Motor neuron (in vitro differentiated cells): ENCODE results near the gene BTBD2. TPM values are rescaled to one million over a fixed set of nuclear protein-coding genes. Genes with fewer than 3 reads are reported as not detected.

Experiments used
- ATAC-seq, 8 experiments: fragments of 200-7000 bp; cut with Tn5 transposase; replicated peaks in 6 of 8; 2 replicates each; pipeline ENCODE4 v1.8.0; 2021; ENCODE audit warnings: mild to moderate bottlenecking in 8 of 8, moderate library complexity in 8 of 8
- H3K27ac ChIP-seq, 2 donors: fragments of 250-450 bp; sonication (Bioruptor Pico); 2 replicates each; pipeline ENCODE4 v1.9.0; 2021; ENCODE audit warnings: antibody characterized with exemption in 2 of 2, mild to moderate bottlenecking in 2 of 2, moderate library complexity in 1 of 2
- H3K4me1 ChIP-seq, 2 donors: fragments of 250-450 bp; sonication (Bioruptor Pico); replicated peaks in 1 of 2; 2 replicates each; pipeline ENCODE4 v1.6.1; 2021; ENCODE audit warnings: antibody characterized with exemption in 2 of 2, mild to moderate bottlenecking in 2 of 2, moderate library complexity in 1 of 2
- H3K4me3 ChIP-seq, 5 donors: fragments of 250-450 bp; sonication (Bioruptor Pico); 2 replicates each; pipeline ENCODE4 v1.9.0; 2021; ENCODE audit warnings: antibody characterized with exemption in 5 of 5, mild to moderate bottlenecking in 5 of 5, moderate library complexity in 4 of 5
- WGBS, 10 experiments: fragments of 450-650 bp; shearing (Covaris generic); methylation state at CpG; one replicate each; pipeline ENCODE4 v1.0.0; 2022; 5-methylcytosine and 5-hydroxymethylcytosine counted together
- in situ Hi-C, 9 experiments: fragments of 400-800 bp; cut with MboI; loops; one replicate each; pipeline ENCODE4 v1.15.0; 2021; ENCODE audit warnings: low sequenced_read_pairs in 9 of 9, low pct_unique_long_range_greater_than_20kb in 2 of 9; ENCODE audit not compliant: unreplicated experiment in 9 of 9
- total RNA-seq, 8 experiments: library from RNA; unstranded; fragments of 300-600 nt; gene quantifications; 2 replicates each; pipeline versions ENCODE4 v1.2.3 to v1.2.4, GENCODE V29; 2022

The BTBD2 gene
- total RNA-seq, 8 experiments from 2014 or later = 20.3 to 92.3 (median 57.2) TPM

DNA sequence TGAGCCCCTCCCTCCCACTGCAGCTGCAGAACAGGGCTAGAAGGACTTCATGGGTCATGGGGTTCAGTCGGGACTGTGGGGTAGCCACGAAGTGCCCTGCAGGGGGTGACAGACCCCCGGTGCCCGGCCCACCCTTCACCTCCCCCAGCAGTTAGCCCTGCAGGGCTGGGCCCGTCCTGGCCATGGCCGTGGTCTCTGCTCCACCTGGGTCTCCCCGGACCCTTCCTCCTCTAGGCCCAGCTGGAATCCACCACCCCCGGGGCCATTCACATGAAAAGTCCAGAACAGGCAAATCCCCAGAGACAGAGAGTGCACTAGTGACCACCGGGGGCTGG lies 18.3 kb upstream of the BTBD2 start:
- Histone ChIP-seq H3K27ac (no peak overlapping the region), H3K4me3 (no peak overlapping the region), H3K4me1 (peaks cover 5 to 10% of the 10 kb centered on the region in 2 donors)
- 80% methylated on average over 1 of the region's 9 CpGs; no CpG with 5 or more reads in 9 of the 10 experiments for WGBS, 10 experiments
- no peak for ATAC-seq
- in situ Hi-C loops = no loop called here

DNA sequence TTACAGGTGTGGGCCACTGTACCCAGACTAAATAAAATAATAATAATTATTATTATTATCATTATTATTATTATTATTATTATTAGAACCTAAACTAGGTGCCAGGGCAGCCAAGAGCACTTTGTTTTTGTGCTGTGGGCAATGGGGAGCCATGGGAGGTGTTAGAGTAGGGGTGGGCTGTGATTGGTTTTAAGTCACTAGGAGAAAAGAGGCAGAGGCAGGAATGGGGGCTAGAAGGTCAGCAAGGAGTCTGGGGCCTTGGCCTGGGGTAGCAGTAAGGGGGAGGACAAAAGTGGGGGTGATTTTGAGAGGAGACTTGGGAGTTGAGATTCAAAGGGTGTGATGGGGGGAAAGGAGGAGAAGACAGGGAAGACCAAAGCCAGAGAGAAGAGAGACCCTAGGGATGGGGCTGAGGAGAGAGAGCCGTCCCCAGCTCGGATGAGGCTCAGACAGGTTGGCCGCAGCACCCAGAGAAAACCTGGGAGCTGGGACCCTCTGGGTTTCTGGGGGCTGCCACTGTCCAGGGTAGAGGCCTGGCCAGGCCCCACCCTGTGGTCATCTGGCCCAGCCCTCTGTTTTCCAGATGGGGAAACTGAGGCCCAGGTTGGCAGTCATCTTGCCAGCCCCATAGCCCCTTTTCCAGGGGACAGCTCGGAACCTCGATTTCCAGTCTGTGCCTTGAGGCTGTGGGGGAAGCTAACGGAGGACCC lies 17.8 kb upstream of the BTBD2 start:
- no peak for ATAC-seq
- 96 to 100% methylated on average over 2 to 5 of the region's 6 CpGs; no CpG with 5 or more reads in 8 of the 10 experiments for WGBS, 10 experiments
- H3K4me1 ChIP-seq = peaks cover 5 to 10% of the 10 kb centered on the region in 2 donors
- in situ Hi-C loops = no loop called here
- no peak overlapping the region for H3K27ac ChIP-seq
- no peak overlapping the region for H3K4me3 ChIP-seq

DNA sequence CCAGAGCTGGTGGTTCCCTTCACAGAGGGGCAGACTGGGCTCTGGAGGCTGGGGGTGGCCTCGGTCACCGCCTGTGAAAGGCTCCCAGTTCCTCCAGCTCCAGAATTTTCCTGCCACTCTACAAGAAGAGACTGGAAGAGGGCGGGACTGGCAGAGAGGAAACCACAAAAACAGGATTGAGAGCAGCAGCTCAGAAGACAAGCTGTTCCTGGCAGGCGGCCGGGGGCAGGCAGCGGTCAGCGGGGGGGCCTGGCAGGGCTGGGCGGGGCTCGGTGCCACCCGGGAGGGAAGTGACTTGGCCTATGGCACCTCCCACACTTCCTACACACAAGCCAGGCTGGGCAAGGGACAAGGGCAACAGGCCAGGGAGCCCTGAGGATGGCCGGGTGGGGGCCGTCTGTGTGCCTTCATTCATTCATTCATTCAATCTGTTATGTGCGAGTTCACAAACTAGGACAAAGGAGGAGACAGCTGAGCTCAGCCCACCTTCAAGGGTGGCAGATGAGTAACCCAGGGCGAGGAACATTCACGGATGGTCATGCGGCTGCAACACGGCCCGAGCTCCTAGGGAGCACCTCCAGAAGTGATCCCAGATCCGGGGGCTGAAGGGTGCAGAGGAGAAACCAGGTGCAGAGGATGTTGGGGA lies 16.9 kb upstream of the BTBD2 start:
- ATAC-seq = peak; percentile 63 to 89 (median 78)
- WGBS, 10 experiments = 0 to 80% (median 10%) methylated on average over 1 to 5 of the region's 19 CpGs; no CpG with 5 or more reads in 4 of the 10 experiments
- H3K4me3 ChIP-seq = no peak overlapping the region
- peaks cover 5 to 10% of the 10 kb centered on the region in 2 donors for H3K4me1 ChIP-seq
- H3K27ac ChIP-seq = no peak overlapping the region
- in situ Hi-C loops = no loop called here

DNA sequence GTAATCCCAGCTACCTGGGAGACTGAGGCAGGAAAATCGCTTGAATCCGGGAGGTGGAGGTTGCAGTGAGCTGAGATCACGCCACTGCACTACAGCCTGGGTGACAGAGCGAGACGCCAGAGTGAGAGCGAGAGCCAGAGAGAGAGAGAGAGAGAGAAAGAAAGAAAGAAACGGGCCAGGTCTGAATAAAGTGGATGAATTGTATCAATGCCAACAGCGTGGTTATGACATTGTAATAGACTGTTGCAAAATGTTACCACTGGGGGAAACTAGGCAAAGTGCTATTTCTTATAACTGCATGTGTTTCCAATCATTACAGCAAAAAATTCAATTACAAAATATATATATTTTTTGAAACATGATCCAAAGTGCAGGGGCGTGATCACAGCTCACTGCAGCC lies 11.8 kb upstream of the BTBD2 start:
- WGBS, 10 experiments = 0 to 92% (median 58%) methylated on average over 1 to 8 of the region's 9 CpGs; no CpG with 5 or more reads in 2 of the 10 experiments
- in situ Hi-C loops = no loop called here
- peak in 1 of 8 experiments; percentile 15 for ATAC-seq
- H3K27ac ChIP-seq = no peak overlapping the region
- peaks cover under 1 to 5% of the 10 kb centered on the region in 2 donors for H3K4me1 ChIP-seq
- no peak overlapping the region for H3K4me3 ChIP-seq

DNA sequence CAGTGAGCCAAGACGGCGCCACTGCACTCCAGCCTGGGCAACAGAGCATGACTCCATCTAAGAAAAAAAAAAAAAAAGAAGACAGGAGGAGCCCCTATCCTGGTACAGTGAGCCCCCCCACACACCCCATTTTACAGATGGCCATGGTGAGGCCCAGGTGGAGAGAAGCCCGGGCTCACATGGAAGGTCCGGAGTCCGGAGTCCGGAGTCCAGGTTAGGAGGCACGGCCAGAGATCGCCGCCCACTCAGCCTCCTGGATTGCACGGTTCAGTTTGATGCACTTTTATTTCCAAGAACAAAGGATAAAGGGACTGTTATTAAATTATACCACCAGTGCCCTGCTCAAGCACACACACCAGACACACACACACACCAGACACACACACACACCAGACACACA lies 11.3 kb upstream of the BTBD2 start:
- in situ Hi-C loops = no loop called here
- Histone ChIP-seq H3K4me1 (no peaks in the 10 kb centered on the region), H3K4me3 (no peak overlapping the region), H3K27ac (no peak overlapping the region)
- ATAC-seq = no peak
- WGBS, 10 experiments = 60 to 100% (median 100%) methylated on average over 1 to 2 of the region's 10 CpGs; no CpG with 5 or more reads in 7 of the 10 experiments

DNA sequence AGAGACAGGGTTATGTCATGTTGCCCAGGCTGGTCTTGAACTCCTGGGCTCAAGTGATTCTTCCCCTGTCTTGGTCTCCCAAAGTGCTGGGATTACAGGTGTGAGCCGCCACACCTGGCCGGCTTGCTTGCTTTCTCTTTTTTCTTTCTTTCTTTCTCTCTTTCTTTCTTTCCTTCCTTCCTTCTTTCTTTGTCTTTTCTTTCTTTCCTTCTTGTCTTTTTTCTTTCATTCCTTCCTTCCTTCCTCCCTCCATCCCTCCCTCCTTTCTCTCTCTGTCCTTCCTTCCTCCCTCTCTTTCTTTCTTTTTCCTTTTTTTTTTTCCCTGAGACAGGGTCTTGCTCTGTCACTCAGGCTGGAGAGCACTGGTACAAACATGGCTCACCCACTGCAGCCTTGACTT lies 6.8 kb upstream of the BTBD2 start:
- in situ Hi-C loops = no loop called here
- Histone ChIP-seq H3K4me3 (no peak overlapping the region), H3K27ac (no peak overlapping the region), H3K4me1 (no peaks in the 10 kb centered on the region)
- no peak for ATAC-seq
- 77 to 100% (median 87%) methylated on average over 2 of the region's 2 CpGs; no CpG with 5 or more reads in 5 of the 10 experiments for WGBS, 10 experiments

DNA sequence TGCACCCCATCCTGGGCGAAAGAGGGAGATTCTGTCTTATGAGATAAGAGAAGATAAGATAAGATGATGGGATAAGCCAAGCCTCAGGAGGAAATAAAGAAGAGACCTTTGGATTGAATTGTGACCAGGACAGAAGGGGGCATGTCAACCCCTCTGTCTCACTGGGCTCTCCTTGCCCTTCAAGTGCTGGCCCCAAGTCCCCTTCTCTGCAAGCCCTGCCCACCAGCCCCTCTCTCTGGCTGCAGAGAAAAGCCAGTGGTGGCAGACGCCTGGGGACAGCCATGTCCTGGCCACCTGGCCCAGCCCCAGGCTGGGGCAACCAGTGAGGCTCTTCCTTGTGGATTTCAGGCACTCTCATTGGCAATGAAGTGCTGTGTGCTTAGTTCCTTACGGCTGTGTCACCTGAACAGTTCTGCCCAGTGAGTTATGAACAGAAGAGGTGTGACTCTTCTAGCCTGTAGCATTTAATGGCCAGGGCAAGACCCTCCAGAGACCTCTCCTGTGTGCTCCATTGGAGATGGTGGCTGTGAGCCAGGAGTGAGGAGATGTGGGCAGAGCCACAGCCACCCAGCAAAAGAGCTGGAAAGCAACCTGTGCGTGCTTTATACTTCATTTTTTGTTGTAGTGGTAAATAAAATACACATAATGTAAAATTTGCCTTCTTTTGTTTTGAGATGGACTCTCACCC lies 6.1 kb upstream of the BTBD2 start:
- Histone ChIP-seq H3K27ac (no peak overlapping the region), H3K4me1 (no peaks in the 10 kb centered on the region), H3K4me3 (no peak overlapping the region)
- ATAC-seq = no peak
- in situ Hi-C loops = no loop called here
- 80 to 100% (median 90%) methylated on average over 1 to 2 of the region's 4 CpGs; no CpG with 5 or more reads in 6 of the 10 experiments for WGBS, 10 experiments

DNA sequence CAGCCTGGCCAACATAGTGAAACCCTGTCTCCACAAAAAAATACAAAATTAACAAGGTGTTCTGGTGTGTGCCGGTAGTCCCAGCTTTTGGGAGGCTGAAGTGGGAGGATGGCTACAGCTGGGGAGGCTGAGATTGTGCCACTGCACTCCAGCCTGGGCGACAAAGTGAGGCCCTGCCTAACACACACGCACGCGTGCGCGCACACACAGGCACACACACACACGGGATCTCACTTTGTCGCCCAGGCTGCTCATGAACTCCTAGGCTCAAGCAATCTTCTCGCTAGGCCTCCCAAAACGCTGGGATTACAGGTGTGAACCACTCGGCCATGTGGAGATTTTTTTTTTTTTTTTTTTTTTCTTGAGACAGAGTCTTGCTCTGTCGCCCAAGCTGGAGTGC lies 3.2 kb upstream of the BTBD2 start:
- 40 to 94% (median 78%) methylated on average over 2 to 9 of the region's 13 CpGs; no CpG with 5 or more reads in 2 of the 10 experiments for WGBS, 10 experiments
- H3K27ac ChIP-seq = no peak overlapping the region
- H3K4me1 ChIP-seq = peaks cover 6 to 15% of the 10 kb centered on the region in 2 donors
- in situ Hi-C loops = no loop called here
- ATAC-seq = no peak
- H3K4me3 ChIP-seq = no peak overlapping the region

DNA sequence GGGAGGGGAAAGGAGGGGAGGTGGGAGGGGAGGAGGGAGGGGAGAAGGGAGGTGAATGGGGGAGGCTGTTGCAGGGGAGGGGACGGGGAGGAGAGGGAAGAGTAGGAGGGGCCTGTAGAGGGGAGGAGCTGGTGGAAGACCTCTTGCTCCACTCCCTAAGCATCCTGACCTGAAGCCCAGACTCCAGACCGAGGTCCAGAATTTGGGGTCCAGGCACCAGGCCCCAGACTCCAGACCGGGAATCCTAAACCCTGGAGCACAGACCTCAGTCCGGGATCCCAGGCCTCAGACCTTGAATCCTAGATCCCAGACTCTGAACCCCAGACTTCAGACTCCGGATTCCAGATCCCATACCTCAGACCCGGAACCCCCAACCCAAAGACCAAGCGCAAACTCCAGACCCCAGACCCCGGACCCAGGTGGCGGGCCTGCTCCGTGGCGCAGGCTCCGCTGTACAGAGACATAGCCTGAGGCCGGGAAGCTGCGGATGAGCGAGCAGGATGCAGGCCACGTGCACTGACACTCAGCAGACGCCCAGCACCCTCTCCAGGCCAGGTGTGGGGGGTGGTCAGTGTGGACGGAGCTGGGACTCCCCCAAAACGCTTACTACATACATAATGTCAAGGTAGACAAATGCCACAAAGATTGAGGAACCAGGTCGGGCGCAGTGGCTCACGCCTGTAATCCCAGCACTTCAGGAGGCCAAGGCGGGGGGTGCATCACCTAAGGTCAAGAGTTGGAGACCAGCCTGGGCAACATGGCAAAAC lies 710 bp upstream of the BTBD2 start:
- peak; percentile 19 to 71 (median 48) for ATAC-seq
- Histone ChIP-seq H3K4me3 (peak overlapping the region; percentile 26 to 53 (median 44)), H3K27ac (peak overlapping the region in 1 of 2 donors; percentile 44), H3K4me1 (peaks cover 15 to 23% of the 10 kb centered on the region in 2 donors)
- WGBS, 10 experiments = 40 to 100% (median 95%) methylated on average over 1 to 8 of the region's 23 CpGs; no CpG with 5 or more reads in 4 of the 10 experiments
- in situ Hi-C loops = no loop called here

DNA sequence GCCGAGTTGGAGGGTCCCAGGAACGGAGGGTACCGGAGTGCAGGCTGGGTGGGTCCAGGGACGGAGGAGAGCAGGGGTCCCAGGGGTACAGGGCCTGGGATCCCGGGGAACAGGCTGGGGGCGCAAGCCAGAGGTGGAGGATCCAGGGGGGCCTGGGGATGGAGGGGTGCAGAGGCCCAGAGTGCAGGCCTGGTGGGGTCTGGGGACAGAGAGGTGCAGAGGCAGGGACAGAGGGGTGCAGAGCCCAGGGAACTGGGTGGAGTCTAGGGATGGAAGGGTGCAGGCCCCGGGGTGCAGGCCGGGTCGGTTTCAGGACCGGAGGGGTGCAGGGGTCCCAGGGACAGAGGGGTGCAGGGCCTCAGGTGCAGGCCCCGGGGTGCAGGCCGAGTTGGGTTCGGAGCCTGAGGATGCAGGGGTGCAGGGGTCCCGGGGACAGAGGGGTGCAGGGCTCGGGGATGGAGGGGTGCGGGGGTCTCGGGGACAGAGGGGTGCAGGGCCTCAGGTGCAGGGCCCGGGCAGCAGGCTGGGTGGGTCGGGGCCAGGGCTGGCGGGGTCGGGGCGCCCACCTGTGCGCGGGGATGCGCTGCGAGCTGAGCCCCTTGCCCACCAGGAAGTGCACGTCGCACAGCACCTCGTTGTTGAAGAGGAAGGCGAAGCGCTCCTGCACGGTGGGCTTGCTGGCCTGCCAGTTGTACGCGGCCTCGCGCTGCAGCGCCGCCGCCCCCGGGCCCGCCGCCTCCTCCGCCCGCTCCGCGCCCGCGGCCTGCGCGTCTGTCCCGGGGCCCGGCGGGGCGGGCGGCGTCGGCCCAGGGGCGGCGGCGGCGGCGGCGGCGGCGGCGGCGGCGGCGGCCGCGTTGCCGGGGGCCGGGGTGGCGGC lies 545 bp downstream of the BTBD2 start:
- in situ Hi-C loops = no loop called here
- Histone ChIP-seq H3K4me1 (peaks cover 15 to 23% of the 10 kb centered on the region in 2 donors), H3K27ac (peak overlapping the region; percentile 83 to 90), H3K4me3 (peak overlapping the region; percentile 64 to 84 (median 72))
- peak; percentile 32 to 70 (median 48) for ATAC-seq
- WGBS, 10 experiments = no CpG with 5 or more reads among the region's 74 CpGs

DNA sequence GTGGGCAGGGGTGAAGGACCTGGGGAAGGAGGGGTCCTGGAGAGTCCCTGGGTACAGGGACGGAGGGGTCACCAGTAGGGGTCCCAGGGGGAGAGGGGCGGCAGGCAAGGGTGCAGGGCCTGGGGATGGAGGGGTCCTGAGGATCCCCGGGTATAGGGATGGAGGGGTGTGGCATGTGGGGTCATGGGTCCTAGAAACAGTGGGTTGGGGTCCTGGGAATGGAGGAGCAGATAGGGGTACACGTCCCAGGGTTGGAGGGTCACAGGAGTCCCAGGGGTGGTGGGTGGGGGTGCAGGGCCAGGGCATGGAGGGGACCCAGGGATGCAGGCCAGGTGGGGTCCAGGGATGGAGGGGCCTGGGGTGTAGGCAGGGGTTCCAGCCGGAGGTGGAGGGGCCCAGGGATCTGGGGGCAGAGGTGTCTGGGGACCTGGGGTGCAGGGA lies 1.4 kb downstream of the BTBD2 start:
- peak in 4 of 8 experiments; percentile 3 to 19 (median 10) for ATAC-seq

DNA sequence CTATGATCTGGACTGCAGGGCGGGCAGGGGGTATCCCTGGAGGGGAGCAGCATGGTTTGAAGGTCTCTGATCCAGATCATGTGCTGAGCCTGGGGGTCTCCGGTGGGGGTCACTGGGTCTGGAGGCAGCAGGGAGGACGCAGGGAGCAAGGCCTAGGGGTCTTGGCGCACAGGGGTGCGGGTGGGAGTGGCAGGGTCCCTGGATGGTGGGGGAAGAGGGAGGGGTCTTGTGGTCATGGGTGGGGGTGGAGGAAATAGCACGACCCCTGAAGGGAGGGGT lies 1.9 kb downstream of the BTBD2 start:
- Histone ChIP-seq H3K27ac (peak overlapping the region in 1 of 2 donors; percentile 32), H3K4me3 (no peak overlapping the region), H3K4me1 (peaks cover 15 to 23% of the 10 kb centered on the region in 2 donors)
- in situ Hi-C loops = no loop called here
- no CpG with 5 or more reads among the region's 6 CpGs for WGBS, 10 experiments
- ATAC-seq = peak in 3 of 8 experiments; percentile 0 to 4 (median 1)

More for the DNA sequence above, 1.4 kb downstream of the BTBD2 start:
- H3K27ac ChIP-seq = no peak overlapping the region
- H3K4me3 ChIP-seq = peak overlapping the region in 3 of 5 donors; percentile 70 to 78 (median 72)
- WGBS, 10 experiments = no CpG with 5 or more reads among the region's 5 CpGs
- in situ Hi-C loops = no loop called here
- H3K4me1 ChIP-seq = peaks cover 15 to 23% of the 10 kb centered on the region in 2 donors
